HG03378 (cell line): ENCODE measurements around the gene CENPX.

Experiments
- ATAC-seq: cut with Tn5 transposase; IDR thresholded peaks from one replicate; pipeline ENCODE4 v1.9.1; 2021; ENCODE audit warnings: mild to moderate bottlenecking, moderate library complexity; ENCODE audit not compliant: unreplicated experiment

CENPX gene

DNA sequence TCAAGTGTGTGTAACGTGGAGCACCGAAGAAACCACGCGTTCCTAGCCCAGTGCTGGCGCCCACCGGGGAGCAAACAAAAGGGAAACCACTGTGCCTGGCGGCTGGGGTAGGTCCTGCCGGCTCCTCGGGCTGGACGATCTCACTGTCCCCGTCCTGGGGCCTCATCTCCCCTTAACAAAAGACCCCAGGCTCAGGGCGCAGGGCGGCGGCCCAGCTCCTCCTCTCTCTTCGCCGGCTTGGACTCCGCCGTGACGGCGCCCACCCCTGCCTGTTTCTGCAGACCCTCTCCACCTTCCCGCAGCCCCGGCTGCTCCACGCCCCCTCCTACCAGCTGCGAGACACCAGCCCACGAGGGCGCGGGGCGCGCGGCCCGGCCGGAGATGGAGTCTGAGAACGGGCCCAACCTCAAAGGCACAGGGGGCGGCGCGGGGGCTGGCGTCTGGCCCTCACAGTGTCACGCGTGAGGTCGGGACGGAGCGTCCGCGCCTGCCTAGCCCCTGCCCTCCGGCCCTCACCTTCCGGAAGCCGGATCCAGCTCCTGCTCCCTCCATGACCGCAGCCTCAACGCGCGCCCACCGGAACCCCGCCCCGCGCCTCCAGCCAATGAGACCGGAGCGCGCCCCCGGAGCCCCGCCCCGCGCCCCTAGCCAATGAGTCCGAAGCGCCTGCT lies at the start of gene CENPX:
Gene CENPX (minus strand): TSS at position 569 of the 671 bp plus-strand sequence. CDS start 17 bp downstream, at position 552.
- no peak for ATAC-seq

DNA sequence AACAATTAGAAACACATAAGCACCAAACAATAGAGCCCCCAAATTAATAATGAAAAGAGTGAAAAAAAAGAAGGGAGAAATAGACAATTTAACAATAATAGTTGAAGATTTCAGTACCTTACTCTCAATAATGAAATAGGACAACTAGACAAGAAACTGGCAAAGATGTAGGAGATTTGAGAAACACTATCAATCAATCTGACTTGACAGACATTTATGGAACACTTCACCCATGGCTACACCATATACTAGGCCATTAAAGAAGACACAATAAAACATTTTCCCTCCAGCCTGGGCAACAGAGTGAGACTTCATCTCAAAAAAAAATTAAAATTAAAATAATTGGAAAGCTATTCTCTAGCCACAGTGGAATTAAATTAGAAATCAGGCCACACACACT lies 47.9 kb upstream of the CENPX start:
- no peak for ATAC-seq

GRCh38 chr17:82065638-82066303 lies 43.1 kb upstream of the CENPX start, which contains the start of gene DUS1L:
DUS1L (minus strand) TSS chr17:82065804; CDS start chr17:82065059, 745 bp downstream.
- no peak for ATAC-seq

- ATAC-seq = no peak
Measured at GRCh38 chr17:82065193-82065637, 42.5 kb upstream of the CENPX start.

GRCh38 chr17:82064433-82065192 lies 41.9 kb upstream of the CENPX start:
- ATAC-seq = no peak

DNA sequence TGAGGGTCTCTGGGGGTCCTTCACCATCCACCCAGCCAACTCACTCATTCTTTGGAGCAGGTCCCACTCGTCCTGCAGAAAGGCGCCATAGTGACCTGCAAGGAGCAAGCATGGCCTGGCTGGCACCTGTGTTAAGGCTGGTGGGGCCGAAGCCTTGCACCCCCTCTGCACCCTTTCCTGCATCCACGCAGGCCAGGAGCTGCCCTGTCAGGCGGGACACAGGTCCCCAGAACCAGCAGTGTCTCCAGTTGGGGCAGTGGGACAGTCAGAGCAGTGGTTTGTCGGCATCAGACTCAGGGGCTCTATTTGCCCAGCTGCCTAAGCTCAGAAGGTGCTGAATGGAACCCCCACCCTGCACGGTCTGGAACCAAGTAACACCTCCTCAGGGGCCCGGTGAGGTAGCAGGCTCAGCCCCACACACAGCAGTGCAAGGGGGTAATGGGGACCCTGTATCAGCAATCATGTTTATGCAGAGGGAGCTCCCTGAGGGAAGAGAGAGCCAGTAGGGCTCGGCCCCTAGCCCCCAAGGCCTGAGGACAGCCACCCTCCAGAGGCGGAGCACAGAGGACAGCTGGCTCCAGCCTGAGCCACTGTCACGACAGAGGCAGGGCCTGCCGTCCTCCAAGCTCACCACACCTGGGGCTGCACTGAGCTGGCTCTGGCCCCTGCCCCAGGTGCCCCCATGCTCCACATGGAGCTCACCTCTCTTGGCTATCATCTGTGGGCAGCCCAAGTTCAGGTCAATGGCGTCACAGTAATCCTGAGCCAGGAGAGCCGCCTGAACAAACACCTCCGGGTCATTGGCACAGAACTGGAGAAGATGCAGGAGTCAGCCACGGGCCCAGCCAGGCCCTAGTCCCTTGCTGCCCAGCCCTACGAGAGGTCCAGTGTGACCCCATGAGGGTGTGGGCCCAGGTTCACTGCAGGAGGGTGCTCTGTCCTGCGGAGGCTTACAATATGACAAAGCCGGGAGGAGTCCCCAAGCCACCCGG lies 41.0 kb upstream of the CENPX start:
- no peak for ATAC-seq

DNA sequence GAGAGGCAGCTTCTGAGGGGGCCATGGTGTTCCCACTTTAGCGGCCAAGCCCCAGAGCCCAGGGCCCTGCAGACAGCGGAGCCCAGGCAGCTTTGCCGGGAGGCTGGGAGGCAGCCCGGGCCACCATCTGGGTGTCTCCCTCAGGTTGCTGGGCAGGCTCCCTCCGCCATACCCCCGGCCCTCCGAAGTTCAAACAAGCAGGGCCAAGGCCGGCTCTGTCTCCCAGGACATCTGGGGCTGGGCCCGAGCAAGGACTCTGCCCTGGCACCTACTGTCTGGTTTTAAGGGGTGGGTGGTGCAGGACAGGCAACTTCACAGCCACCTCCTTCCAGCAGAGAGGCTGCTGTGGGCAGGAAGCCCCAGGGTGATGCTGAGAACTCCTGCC lies 40.3 kb upstream of the CENPX start:
- no peak for ATAC-seq

GRCh38 chr17:82062076-82062983 lies 39.7 kb upstream of the CENPX start:
- no peak for ATAC-seq

- ATAC-seq = no peak
Measured at GRCh38 chr17:82061047-82061925, 38.6 kb upstream of the CENPX start.

GRCh38 chr17:82060614-82061013 lies 37.9 kb upstream of the CENPX start:
- ATAC-seq = no peak

- ATAC-seq = no peak
Measured at GRCh38 chr17:82060001-82060380, 37.3 kb upstream of the CENPX start.

DNA sequence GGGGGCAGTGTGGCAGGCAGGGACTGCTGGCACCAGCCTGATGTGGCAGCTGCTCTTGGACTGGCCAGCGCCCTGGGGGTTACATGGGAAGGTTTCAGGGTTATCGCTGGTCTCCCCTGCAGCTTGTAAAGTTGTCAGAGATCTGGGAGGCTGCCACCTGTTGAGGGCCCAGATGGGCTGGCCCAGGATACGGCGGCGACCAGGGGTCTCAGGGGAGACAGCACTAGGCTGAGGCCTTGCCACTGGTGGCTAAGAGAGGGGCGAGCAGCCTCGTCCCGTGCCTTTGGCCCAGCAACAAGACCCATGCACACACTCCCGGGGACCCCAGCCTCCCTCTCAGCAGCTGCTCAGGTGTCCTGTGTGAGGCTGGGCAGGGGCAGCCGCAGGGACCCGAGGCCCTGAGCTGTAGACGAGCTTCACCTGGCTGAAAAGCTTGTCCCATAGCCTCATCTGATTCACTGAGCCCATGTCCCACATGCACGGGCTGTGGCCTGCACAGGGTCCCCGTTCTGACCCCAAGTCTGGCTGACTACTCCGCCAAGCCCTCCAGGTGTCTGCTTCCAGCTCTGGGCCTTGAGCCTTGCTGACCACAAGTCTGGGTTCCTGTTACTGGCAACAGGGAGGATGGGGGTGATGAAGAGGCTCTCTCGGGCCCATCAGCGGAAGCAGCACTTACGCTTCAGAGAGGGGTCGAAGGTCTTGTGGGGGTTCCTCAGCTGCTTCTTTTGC lies 36.8 kb upstream of the CENPX start:
- no peak for ATAC-seq

DNA sequence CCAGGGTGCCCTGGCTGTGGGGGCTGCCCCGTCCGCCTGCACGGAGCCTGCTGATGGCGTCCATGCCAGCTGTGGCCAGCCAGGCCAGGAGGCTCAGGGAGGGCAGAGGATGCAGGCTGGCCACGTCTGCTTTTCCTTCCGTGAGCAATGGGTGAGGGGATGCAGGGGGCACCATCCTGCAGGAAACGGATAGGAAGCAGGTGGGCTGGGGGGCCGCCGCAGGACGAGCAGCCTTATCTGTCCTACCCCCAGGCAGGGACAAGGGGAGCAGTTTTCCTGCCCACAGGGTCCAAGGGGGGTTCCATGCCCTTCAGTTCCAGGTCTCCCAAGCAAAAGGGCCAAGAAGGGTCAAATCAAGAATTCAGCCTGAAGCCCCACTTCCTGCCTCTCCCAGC lies 36.2 kb upstream of the CENPX start:
- ATAC-seq = no peak

DNA sequence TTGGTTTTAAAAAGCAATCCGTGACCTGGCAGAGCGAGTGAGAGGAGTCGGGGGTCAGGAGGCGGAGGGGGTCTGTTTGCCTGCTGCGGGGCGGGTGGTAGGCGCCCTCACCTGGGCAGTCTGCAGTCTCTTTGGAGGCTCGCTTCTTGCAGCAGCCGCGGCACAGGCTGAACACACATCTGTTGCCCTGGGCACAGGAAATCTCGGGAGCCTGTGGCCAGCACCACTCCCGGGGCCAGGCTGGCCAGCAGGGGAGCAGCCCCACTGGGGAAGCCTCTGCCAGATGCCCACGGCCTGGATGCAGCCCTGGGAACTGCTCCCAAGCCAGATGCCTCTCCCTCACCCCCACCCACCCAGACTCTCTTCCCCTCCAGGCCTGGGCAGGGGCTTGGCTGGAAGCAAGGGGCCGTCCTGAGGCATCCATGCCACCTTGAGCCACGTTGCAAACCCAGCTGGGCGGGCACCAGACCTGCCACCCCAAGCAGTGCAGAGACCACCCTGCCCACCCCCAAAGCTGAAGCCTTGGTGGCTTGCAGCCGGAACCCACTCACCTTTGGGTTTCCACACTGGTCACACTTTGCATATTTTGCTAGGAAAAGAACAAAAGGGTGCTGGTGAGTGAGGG lies 35.7 kb upstream of the CENPX start:
- no peak for ATAC-seq

DNA sequence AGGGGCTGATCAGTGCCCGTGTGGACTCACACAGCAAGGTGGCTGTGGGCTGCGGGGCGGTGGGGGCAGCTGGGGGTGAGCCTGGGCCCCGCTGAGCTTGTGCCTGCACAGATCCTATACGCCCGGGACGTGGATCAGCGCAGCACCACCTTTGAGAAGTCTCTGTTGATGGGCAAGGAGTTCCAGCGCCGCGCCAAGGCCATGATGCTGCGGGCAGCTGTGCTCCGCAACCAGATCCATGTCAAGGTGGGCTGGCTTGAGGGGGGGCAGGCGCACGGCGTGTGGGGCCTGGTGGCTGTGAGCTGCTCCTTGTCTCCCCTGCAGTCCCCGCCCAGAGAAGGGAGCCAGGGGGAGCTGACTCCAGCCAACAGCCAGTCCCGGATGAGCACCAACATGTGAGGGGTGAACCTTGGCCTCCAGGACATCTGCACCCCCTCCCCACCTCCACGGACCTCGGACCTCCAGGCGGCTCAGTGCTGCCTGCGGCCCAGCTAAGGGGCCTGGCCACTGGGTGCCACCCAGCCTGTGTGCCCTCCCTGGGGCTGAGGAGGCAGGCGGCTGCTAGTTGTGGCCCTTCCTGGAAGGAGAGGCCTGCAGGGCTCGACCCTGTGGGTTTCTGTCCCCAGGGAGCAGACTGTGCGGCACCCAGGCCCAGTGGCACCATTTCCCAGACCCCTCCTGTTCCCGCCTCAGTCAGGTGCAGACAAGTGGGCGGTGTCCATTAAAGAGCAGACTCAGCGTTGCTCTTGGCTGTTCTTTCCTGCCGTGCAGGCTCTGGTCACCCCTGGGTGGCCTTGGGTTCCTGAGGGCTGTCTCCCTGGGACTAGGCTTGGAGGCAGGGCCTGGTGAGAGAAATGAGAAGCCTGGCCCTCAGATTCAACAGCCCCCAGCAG lies 34.3 kb upstream of the CENPX start:
- ATAC-seq = no peak

- no peak for ATAC-seq
Measured at GRCh38 chr17:82055965-82056728, 33.5 kb upstream of the CENPX start.
